ENCODE data around the gene KDELR3.

DNA sequence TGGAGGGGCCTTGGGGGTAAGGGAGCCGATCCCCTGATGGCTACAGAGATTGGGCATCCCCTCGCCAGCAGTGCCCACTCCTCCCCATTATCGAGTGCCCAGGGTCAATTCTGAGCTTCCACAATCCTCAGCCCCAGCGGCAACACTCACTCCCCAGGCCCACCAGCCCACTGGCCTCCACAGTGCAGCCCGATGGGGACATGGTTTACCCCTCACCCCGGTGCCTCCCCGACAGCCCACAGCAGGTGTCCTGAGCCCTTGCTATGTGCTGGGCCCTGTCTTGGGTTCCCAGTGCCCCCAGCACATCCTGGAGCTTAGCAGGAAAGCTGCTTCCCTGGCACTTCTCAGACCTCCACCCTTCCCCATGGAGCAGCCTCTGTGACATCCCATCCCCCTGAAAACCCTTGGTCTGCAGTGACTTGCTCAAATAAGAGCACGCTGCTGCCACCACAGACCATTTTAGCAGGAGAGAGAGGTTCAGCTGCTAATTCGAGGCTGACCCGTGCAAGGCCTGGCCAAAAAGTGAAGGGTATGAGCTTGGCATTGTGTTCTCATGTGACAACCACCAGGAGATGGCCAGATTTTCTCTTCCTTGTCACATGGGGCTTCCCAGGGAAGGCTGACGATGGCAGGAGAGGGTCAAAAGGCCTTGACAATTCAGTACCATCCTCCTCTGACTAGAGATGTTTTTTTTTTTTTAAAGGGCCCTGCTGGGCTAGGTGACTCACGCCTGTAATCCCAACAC lies 36.5 kb upstream of the KDELR3 start:
- no peak for TF ChIP-seq POLR2AphosphoS5 (IDR thresholded peaks at IDR 0.05; ENCODE audit: low read depth, low read length)
- TF ChIP-seq MXI1 (IDR thresholded peaks at IDR 0.05; ENCODE audit: low read depth, low read length) = no peak
- TF ChIP-seq, protein P1, sequence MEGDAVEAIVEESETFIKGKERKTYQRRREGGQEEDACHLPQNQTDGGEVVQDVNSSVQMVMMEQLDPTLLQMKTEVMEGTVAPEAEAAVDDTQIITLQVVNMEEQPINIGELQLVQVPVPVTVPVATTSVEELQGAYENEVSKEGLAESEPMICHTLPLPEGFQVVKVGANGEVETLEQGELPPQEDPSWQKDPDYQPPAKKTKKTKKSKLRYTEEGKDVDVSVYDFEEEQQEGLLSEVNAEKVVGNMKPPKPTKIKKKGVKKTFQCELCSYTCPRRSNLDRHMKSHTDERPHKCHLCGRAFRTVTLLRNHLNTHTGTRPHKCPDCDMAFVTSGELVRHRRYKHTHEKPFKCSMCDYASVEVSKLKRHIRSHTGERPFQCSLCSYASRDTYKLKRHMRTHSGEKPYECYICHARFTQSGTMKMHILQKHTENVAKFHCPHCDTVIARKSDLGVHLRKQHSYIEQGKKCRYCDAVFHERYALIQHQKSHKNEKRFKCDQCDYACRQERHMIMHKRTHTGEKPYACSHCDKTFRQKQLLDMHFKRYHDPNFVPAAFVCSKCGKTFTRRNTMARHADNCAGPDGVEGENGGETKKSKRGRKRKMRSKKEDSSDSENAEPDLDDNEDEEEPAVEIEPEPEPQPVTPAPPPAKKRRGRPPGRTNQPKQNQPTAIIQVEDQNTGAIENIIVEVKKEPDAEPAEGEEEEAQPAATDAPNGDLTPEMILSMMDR (IDR thresholded peaks at IDR 0.05) = no peak
- TF ChIP-seq TAF1 (IDR thresholded peaks at IDR 0.05; ENCODE audit: borderline replicate concordance, low read depth, low read length) = no peak
- no peak for TF ChIP-seq JUND (IDR thresholded peaks at IDR 0.05)
- TF ChIP-seq YY1 (IDR thresholded peaks at IDR 0.05; ENCODE audit: low read depth) = no peak
